Cerebellar cortex (tissue), 1 donor: ENCODE measurements around the gene GREB1L.
A peak's percentile ranks its signal among the peaks of the same experiment; 100 is the strongest.
"Not testable (repeated sequence)": the region's sequence is repeated elsewhere in the genome, so short reads cannot be mapped to it uniquely, and the experiment has no call there.

Source experiments
- DNase-seq: peaks from one replicate; pipeline ENCODE4 v3.0.0-alpha.2; 2015; ENCODE audit warnings: low spot score

Gene GREB1L

DNA sequence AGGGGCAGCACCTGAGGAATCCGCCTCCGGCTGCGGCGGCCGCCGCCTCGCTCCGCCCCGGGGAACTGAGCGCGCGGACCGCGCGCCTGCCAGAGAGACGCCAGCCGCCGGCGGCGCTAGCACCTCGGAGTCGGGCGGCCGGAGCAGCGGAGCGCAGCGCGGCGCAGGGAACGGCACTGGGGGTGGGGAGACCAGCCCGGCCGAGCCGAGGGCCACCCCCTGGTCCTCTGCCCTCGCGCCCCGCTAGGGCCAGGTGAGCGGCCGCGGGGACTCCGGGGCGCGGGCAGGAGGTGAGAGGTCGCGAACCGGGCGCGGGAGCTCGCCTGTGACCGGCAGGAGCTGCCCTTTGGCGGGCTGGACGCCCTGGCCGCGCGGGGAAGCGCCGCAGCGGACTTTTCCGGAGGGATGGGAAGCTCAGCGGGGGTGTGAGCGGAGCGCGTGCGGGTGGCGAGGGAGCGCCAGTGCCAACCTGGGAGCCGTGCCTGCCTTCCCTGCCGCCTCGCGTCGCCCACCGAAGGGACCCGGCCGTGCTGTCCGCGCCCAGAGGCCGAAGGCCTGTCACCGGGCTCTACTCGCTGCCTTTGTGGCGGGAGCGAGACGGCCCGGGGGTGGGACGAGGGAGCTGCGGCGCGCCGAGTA, at the start of gene GREB1L:
Gene GREB1L, plus strand, starts transcription at position 92 of the 639 bp plus-strand sequence. CDS start 141,287 bp downstream, outside the sequence.
- DNase-seq = peak; percentile 31

DNA sequence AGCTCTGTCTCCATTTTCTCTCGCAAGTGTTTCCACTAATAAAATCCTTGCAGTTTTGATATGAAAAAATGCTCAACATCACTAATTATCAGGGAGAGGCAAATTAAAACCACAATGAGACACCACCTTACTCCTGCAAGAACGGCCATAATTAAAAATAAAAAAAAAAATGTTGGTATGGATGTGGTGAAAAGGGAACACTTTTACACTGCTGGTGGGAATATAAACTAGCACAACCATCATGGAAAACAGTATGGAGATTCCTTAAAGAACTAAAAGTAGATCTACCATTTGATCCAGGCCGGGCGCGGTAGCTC, 49.8 kb upstream of the GREB1L start:
- DNase-seq = no peak

DNA sequence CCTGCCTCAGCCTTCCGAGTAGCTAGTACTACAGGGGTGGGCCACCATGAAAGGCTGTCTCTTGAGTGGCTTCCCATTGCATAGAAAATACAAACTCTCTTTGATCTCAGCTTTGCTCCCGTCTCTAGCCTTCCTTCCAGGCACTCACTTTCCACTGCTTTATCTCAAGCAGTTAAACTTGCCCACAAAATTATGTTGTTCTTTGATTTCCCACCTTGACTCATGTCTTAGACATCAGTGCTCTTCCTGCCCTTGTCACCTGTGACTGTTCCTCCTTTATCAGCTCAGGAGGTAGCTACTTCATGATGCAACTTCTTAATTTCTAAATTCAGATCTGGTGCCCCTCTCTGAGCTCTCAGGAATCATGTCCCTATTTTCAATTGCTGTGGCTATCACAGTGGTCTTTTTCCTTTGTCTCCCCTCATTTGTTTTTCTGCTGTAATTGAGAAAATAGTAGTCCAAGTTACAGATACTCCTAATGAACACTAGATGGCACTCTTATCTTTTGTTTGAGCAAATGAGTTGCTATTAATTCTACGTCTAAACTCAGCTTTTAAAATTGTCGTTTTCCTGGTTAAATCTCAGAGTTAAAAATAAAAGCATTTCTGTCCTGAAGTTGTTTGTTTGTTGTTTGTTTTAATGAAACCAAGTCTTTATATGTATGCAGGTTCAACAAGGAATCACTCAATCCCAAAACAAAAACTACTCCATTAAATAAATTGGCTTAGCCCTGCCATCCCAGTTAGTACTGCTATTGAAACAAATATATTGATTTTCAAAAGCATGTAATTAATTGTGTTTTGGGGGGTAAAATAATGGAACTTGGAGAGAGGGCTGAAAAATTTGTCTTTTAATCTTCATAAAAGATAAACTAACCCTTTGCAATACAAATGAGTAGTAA, 46.9 kb upstream of the GREB1L start:
- peak; percentile 62 for DNase-seq

DNA sequence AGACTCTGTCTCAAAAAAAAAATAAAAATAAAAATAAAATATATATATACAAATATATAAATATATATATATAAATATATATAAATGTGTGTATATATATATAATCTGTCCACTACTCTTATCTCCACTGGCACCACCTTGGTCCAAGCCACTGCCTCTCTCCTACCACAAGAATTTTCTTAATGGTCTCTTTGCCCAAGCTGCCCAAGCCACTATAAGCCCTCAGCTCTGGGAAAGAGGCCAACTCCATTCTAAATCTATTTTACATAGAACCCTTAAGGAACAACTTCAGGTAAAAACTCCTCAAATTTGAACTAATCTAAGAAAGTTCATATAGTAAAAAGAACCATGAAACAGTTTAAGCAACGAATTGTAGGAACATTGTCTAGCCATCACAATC, 45.6 kb upstream of the GREB1L start:
- no peak for DNase-seq

DNA sequence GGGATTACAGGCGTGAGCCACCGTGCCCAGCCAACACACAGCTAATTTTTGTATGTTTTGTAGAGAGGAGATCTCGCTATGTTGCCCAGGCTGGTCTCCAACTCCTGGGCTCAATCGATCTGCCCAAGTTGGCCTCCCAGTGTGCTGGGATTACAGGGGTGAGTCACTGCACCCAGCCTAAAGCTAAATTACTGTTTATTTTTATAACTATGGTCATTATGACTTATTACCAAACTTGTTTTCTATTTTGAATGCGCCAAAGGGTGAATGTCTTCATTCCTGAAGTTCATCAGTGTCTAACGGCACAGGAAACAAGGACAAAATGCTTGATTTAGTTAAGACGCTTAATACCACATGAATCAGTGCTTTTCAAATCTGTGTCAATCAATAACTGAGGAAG, 38.9 kb upstream of the GREB1L start:
- no peak for DNase-seq

DNA sequence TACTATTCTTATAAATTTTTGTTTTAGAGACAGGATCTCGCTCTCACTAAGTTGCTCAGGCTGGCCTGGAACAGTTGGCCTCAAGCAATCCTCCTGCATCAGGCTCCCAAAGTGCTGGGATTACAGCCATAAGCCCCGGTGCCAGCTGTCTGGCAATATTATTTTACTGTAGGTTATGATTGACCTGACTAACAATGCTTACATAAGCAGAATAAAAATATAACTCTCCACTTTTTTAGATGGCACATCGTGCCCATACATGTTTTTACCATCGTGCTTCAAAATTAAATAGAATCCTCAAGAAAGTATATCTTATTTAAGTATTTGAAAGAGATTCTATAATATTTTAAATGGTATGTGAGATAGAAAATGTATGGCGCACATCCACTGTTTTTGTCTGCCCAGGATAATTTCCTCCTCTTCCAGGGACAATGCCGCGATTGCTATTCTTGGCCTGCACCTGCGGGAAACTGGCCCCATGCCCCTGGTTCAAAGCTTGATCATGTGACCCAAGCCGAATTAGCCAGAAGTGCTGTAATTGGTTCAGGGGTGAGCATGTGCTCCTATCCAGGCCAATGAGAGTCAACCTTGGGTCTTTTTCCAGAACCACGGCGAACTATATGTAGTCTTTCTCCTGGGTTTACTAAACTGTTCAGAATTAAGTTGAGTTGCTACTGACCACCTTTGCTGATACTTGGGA, 38.3 kb upstream of the GREB1L start:
- no peak for DNase-seq

DNA sequence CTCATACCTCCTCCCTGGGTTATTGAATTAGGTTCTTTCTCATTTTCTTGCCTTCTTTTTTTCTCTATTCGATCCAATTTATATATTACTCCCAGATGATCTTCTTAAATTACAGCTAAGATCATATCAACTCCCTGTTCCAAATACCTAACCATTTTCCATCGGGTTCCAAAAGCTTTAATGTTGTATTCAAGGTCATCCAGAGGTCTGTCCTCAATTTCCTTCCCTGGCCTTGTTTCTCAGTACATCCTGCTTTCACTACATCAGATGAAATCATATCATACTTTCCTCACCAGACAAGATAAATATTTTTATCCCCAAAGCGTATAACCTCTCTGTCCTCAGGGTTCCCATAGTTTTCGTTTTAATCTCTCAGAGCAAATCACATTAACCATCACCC, 36.3 kb upstream of the GREB1L start:
- DNase-seq = no peak

DNA sequence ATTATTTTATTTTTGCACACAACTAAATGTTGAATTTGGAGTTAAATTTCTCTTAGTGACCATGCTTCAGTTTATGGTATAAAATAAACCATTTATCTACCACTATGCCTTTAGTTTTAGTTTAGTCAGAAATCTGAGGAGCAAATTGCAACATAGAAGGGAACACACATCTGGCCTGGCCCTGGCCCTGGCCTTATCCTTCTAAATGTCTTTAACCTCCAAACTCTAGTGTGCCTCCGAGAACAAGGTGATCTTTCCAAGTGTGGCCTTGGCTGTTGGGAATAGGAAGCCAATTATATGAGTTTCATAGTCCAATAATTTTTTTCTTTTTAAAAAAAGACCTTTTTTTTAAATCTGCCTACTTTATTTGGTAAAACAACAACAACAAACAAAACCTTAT, 31.8 kb upstream of the GREB1L start:
- no peak for DNase-seq

DNA sequence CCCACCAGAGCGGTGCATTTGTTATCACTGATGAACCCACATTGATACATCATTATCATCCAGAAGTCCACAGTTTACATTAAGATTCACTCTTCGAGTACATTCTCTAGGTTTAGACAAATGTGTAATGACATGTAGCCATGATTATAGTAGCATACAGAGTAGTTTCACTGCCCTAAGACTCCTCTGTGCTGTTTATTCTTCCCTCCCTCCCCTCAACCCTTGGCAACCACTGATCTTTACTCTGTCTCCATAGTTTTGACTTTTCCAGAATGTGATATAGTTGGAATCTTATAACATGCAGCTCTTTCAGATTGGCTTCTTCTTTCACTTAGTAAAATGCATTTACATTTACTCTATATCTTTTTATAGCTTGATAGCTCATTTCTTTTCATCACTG, 31.2 kb upstream of the GREB1L start:
- DNase-seq = no peak

DNA sequence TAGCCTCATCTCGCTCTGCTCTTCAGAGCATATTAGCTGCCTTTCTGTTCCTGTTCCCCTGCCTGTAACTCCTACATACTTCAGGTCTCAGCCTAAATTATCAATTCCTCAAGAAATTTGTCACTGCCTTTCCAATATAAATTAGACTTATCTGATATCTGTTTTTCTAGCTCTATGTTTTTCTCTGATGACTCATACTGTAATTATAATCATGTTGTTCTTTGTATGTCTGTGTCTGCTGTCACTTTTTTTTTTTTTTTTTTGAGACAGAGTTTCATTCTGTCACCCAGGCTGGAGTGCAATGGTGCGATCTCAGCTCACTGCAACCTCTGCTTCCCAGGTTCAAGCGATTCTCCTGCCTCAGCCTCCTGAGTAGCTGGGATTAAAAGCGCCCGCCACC, 27.6 kb upstream of the GREB1L start:
- DNase-seq = not testable (repeated sequence)

DNA sequence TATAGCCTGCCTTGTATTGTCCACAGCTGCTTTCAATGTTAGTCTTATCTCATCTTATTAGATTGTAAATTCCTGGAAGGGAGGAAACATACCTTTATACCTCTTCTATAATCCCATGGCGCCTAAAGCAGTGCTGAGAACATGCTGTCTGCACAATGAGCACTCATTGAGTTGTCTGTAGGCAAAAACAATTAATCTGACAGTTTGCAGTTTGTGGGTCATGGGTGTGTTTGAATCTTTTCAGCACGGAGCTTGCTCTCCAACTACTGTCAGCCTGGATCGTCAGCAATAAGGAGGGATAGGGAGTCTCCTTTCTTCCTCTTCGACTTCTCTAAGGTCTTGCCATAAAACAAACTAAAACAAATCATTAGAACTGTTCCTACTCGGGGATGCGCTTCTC, 26.5 kb upstream of the GREB1L start:
- DNase-seq = no peak

DNA sequence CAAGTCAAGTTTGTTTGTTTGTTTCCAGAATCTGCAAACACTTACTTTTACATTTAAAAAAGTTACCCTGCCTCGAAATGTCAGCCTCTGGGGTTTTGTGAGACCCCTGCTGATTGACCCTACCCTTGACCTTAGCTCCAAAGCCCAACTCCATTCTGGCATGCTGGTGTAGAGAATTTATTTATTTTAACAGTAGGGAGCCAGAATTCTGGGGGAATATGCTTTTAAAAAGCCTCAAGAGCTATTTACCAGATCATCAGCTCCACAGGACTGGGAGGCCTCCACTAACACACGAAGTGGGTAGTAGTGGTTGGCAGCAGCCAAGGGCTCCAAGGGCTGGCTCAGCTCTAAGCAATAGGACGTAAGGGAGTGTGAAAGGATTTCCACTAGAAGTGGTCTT, 23.2 kb upstream of the GREB1L start:
- DNase-seq = no peak

DNA sequence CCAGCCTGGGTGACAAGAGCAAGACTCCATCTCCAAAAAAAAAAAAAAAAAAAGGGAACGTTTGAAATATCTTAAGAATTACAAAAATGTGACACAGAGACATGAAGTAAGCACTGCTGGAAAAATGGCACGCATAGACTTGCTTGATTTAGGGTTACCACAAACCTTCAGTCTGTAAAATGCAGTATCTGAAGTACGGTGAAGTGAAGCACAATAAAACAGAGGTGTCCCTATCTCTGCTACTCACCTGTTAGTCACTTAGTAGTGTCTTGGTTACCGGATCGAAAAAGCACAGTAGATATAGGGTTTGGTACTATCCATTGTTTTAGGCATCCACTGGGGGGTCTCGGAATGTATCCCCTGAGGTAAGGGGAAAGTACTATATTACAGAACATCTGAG, 11.6 kb upstream of the GREB1L start:
- no peak for DNase-seq

DNA sequence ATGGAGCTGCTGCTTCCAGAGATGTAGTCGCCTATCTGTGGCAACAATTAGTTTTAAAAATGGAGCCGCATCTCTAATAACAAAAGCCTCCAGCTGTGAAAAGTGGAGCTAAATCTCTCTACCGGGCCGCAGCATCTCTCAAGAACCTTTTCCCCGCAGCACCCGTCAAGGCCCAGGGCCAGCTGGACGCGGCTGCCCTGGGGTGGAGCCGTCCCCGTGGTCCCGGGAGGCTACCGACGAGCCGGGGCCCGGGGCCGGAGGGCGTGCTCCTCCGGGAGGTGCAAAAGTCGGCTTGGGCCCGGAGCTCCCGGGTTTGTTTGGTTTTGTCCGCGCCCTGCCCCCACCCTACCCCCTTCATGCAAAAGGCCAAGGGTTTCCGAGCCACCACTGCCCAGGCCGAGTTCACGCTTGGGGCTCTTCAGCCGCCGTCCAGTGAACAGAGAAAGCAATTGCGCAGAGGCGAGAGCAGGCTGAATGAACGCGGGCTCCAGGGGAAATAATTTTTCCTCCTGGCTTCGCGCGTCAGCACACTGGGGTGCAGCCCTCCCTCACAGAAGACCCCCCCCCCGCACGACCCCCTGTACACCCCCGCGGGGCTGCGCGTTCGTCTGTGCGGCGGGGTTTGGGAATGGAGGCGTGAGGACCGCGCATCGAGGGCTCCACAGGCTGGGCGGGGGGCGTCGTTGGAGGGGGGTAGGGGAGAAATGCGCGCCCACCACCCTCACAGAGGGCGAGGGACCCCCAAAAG, 557 bp upstream of the GREB1L start:
- DNase-seq = no peak

DNA sequence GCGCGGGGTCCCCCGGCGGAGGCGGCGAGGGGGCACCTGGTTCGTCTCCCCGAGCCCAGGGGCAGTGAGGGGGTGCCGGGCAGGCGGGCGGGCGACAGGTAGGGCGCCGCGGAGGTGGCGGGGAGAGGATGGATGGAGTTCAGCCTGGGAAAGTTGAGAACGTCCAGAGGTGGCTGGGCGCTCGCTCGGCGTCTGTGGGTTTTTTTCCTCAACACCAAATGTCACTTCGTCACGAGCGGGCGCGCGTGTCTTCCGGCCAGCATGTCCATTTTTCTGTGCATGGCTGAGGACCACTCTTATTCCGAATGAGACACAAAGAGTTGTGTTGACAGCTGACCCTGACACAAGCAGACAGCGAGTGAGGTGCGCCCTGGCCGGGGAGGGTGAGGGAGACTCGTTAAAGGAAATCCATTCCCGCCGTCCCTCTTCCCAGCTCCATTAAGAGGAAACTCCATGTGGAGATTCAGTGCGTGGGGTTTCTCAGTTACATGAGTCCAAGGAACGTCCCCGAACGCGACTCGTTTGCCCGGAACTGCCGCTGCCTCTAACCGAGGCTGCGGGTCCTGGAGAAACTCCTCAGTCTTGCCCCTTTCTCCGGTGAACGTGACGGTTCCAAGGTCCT, 859 bp downstream of the GREB1L start:
- DNase-seq = peak; percentile 34

DNA sequence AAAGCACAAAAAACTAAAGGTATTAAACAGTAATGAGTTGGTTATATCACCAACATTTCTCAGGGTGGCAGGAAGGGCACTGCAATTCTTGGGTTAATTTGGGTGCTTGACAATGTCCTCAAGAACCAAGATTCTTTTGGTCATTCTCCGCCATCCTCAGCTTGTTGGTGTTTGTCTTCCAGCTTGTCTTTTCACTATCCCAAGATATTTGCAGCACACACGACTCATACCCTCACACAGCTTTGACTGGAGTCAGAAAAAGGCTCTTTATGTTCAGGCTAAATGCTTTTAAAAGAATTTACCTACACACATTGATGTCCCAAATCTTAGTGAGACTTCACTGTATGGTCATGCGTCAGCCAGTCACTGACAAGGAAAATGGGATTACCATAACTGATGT, 12.5 kb downstream of the GREB1L start:
- DNase-seq = no peak

DNA sequence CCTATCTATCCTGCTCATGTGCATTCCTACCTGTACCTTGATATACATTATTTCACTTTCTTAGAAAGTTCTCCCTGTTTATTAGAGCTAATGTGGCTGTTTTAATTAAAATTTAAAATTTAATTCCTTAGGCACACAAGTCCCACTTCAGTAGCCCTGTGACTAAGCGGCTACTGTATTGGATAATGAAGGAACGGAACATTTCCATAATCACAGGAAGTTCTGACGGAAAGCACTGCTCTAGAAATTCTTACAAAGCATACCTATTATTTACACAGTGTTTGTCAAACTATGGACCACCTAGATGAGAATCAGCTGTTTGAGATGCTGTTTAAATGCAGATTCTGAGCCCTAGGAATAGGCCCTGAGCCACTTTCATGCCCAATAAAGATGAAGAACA, 13.2 kb downstream of the GREB1L start:
- no peak for DNase-seq

DNA sequence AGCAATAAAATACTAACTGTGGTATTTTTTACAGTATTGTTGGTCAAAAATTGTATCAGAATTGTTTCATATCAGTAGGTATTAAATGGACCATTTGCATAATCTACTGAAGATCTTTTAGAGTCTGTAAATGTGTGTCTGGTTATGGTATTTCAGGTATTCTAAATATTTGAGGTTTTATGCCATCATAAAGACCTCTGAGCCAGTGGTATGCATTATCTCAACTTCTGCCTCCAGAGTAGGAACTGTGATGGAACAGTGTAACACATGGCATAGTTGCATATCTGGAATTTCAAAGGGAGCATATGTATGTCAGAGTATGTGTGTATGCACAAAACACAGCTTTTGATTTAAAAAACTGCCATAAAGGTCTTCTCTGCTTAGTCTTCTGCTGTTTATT, 15.4 kb downstream of the GREB1L start:
- no peak for DNase-seq

DNA sequence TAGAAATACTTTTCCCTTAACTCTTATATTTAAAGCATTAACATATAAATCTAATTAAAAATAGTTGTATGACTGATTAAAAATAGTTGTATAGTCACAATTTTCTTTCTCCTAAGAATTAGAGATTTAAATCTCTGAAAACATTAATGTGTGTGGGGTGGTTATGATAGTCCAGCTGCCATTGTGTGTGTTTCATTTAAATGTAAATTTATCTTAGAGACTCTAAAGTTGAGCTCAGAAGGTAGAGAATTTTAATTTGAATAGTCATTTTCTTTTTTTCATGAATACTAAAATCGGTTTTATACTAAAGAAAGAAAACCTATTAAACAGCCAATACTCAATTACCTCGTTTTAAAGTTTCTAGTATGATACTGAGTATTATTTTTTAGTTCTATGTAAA, 18.6 kb downstream of the GREB1L start:
- no peak for DNase-seq

DNA sequence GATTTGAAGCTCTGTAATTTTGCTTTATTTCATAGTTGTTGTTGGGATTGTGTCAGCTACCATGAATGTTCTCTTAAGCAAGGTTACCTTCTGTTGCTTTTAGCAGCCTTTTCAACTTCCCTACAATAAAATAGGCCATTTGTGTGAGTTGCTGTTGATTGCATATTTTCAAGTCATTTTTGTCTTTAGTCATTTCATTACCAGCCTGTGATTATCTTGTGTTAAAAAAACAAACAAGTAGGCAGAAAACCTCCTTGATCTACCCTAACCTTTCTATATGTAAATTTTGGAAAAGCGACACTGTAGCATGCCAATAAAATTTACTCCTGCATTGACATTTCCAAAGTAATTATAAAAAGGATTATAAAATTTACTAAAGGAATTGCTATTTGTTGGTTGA, 19.3 kb downstream of the GREB1L start:
- no peak for DNase-seq

DNA sequence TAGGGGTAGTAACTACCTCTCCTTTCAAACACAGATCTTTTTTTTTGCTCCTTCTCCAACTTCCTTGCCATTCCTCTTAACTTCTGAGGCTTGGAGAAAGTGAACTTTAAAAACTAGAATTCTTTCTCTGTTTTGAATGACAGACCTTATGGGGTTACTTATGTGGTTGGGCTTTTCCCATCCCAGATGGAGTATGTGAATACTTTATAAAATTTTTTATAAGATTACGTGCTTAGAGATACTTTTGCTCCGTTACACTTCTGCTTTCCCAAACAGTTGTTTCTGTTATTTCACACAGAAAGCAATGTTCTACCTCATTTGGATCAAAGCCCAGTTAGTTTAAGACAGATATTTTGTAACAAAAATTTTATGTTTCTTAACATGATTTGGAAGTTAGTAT, 20.2 kb downstream of the GREB1L start:
- DNase-seq = no peak

DNA sequence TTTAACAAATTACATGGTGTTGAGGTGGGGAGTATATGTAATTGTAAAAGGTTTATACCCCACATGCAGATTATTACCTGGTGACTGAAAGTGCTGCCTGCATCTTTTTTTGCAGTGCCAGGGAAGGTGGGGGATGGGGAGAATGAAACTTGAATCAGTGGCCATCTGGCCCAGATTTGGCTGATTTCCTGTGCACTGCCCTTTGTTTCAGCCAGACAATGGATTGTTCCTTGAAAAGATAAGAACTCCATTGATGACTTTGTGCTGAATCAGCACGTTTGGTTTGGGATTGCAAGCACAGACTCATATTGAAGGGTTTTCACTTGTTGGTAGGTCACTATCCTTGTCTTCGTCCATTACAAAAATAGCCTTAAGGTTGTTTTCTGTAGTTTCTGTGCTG, 20.9 kb downstream of the GREB1L start:
- DNase-seq = no peak
